HG03159 (cell line): Measurements from ENCODE around the gene PRDM1.

Experiments
- ATAC-seq: cut with Tn5 transposase; IDR thresholded peaks from one replicate; pipeline ENCODE4 v1.9.1; 2021; ENCODE audit warnings: mild to moderate bottlenecking, moderate library complexity; ENCODE audit not compliant: unreplicated experiment

The PRDM1 gene

GRCh38 chr6:106113256-106113959 lies 27.3 kb downstream of the PRDM1 start:
- ATAC-seq: no peak

GRCh38 chr6:106114492-106114891 lies 28.4 kb downstream of the PRDM1 start:
- ATAC-seq: peak; percentile 85

GRCh38 chr6:106115286-106115685 lies 29.1 kb downstream of the PRDM1 start:
- no peak for ATAC-seq

GRCh38 chr6:106116125-106116832 lies 30.1 kb downstream of the PRDM1 start:
- ATAC-seq: no peak

DNA sequence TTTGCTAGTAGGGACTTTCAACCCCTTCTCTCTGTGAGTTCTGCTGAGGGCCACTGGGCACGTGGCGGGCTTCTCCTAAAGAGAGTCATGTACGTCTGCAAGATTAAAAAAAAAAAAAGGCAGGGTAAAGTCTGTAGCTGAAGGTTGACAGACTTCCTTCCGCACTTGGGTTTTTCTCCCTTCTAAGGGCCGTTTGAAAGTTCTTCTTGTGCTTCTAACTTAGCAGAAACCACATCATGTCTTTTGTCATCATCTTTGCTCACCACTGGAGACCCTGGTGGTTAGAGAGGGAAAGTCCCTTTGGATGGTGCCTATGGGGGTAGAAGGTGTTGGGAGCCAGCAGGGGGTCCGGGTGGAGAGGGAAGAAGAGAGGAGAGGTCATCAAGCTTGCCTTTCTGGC lies 31.4 kb downstream of the PRDM1 start:
- no peak for ATAC-seq

- no peak for ATAC-seq
These were observed 32.8 kb downstream of the PRDM1 start for GRCh38 chr6:106118835-106119431.

DNA sequence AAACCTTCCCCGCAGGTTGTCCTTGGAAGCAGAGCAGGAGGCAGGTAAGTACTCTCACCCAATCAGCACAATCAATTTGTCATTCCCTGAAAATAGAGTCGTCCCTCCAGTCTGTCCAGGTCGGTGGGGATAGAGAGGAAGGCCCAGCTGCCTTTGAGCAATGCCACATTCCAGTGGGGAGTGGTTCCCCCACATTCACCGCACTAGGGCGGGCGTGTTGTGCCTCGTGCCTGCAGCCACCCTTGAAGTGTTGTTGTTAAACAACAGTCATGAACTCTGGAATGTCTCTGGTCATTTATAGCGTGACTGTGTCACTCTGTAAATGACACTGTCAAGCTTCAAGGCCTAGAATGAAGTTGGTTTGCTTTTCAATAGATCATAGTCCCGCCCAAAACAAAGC lies 33.4 kb downstream of the PRDM1 start:
- ATAC-seq: no peak

DNA sequence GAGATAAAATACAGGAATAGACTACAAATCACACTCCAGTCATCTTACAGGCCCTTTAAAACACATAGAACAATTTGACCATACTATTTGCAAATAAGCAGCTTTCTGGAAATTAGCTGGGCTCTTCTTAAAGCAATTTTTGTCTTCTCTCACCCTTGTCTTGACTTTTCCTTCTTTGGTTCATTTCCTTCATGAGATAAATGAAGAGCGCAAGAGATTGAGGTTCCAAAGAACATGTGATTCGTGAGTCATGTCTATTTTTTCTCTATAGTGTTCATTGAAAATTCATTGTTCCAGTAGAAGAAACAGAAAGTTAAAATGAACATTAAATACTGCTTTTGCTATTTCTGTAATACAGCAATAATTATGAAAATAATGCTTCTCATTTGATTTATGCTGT lies 33.9 kb downstream of the PRDM1 start:
- no peak for ATAC-seq

GRCh38 chr6:106120406-106120805 lies 34.3 kb downstream of the PRDM1 start:
- no peak for ATAC-seq

DNA sequence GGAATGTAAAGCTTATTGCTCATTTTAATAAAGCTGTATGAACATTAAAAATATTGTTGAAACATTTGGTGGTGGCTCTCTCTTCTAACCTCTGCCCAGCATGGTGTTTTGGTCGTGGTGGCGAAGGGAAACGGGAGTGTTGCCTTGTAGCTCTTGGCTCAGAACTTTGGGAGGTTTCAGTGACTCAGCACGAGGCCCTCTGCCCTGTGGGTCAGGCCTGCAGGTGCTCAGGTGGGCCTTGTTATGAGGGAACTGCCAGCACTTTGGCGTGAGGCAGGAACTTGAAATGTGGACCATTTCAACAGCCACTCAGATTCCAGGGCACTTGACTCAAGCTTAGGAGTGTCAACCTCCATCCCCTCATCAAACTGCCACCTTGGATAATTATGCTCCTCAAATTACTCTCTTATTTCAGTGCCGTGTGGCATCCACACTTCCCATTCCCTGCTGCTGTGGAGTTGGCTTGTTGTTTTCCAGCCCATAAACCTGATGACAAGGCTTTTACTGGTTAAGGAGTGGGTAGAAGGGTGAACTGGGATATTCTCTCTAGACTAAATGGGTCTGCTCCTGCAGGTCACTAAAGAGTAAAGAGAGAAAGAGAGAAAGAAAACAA lies 36.3 kb downstream of the PRDM1 start:
- no peak for ATAC-seq

DNA sequence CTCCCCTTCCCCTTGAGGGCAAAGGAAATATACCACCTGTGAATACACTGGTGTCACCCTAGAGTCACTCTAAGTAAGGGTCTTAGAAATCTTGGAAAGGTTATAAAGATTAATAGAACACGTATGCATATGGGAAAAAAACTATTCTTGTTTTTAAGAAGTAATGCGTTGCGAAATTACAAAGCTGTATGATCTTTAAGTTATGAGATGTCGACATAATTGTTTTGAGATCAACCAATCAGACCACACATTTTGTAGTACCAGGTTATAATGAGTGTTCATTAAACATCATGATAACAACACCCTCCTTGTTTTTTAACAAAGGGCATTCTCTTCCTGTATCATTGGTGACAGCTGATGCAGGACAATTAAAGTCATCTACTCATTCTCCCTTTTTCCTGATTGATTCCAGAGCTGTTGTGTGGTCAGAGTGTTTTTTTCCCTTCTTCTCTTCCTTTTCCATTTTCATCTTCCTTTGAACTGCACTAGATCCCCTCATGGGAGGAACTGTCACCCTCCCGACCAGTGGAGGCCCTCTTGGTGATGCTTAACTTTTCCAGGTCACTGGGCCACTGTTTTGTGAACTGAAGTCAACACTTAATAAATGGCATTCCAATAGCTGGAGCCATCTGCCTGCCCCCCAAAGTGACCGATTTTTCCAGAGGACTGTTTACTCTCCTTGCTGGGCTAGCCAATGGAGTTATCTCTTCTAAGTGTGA lies 37.0 kb downstream of the PRDM1 start:
- ATAC-seq: no peak

- no peak for ATAC-seq
These were observed 37.9 kb downstream of the PRDM1 start for GRCh38 chr6:106124015-106124414.

DNA sequence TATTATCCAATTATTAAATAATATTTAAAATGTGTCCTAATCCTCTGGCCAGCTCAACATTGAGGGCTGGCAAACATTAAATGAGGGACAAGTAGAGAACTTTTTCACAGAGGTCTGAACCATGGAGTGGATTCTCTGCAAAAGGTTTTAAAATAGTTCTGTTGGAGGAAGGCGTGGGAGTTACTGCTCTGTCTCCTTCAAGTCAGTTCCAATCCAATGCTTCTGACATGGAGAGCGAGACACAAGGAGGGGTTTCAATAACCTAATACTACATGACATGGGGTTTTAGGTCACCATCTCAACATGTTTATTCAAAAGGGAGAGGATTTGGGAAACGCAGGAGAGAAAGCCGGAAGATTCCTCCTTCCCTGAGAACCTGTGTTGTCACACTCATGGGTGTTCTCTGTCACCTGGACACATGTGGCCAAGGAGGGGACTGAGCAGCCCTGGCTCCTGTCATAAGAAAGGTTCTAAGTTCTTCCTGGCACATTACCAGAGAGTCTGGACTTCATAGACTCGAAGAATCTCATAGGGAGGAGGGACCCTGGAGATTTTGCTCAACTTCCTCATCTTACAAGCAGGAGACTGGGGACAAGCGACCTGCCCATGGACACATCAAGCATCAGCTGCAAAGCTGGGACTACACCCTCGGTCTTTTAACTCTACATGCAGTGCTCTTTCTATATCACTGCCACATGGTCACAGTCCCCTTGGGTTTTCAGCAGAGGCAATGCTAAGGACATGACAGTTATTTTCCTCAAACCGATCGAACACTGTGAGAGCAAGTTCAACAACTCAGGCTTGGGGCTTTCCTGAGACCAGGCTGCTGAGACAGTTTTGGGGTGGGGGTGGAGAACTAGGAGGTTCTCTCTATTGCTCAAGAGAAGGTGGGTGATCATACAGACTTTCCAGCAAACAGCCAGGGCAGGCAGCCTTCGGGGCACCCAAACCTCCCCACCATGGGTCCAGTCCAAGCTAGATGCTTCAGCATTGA lies 38.6 kb downstream of the PRDM1 start:
- ATAC-seq: no peak

DNA sequence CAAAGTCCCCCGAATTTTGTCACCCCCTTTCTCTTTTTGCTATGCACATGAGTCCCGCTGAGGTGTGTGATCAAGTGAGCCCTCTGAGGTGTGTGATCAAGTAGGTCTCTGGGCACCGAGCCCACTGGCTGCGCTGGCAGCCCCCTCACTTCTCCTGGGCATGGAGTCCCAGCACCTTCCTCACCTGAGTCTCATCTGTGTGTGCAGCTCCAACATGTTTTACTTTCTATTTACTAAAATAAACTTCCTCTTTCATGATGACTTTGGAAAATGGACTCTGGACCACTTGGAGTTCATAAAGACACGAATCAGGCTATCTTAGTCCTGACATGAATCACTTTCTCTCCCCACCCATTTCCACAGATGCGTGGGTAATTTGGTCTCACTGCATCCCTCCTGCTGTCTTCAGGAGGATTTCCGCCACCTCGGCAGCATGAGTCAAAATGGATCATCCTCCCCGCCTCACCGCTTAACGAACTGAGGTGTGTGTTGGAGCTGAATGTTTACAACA lies 39.8 kb downstream of the PRDM1 start:
- peak; percentile 57 for ATAC-seq

DNA sequence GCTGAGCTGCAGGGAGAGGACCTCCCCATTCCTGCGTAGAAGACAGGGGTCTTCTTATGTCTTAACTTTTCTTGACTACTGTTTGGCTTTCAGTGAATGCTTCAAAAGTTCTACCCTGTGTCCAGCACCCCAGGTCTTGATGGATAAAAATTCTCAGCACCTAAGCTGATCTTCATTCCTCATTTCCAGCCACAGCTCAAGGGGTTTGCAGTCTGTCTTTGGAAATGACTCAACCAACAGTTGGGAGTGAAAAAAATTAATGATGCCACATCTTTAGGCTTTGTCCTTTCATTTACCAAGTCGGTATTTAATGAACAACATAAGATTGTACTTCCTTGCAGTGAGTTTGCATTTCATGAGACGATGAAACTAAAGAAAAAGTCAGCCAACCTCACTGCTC lies 40.3 kb downstream of the PRDM1 start:
- ATAC-seq: peak; percentile 19

DNA sequence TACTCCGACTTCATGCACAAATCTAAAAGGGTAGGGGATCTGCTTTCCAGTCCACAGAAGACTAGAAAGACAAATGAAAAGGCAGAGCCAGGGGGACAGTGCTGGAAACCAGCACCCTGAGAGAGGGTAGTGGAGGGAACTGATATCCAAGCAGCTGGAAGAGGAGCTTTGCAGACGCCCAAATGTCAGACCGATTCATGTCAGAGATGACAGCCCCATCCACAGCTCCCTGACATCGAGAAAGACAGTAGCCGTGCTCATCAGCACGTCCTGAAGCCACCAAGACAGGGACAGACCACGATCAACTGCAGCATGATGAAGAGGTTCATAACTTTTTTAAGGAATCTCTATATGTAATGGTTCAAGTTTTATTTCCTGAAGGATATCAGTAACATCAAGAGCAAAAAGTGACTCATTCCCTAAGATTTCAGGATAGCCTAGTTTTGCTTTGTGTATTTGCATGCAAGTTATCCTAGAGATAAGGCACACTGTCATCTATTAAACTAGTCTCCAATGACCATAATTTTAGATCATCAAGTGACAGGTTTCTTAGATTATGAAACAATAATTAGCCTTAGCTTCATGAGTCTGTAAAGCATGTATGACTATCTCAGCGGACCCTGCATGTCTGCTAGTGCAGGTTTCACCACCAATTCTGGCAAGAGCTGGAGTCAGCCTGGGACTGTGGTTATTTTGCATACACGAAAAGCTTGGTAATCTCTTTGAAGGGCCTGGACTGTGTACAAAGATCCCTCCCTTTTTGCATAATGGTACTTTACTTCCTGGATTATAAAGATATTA lies 43.0 kb downstream of the PRDM1 start:
- ATAC-seq: no peak

DNA sequence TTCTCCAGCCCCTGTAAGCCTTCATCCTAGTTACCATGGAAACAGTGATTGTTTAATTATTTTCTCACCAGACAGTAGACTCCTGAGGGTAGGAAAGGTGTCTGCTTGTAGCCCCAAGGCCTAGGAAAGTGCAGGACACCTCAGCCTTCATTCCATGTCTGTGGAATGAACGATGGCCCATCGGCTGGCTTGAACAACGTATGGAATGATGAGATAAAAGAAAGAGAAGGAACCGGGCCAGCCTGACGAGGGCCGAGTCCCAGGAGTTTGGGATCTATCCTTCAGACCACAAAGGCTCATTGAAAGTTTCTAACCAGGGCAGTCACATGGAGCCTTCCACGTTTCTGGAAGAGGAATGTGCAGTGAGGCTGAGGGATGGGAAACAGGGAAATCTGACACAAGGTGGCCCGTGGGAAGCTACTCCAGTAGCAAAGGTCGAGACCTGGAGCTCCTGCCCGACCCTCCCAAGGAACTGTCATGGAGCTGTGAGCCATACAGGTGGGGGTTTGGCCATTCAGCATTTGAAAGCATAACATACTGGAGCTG lies 46.1 kb downstream of the PRDM1 start:
- ATAC-seq: no peak

DNA sequence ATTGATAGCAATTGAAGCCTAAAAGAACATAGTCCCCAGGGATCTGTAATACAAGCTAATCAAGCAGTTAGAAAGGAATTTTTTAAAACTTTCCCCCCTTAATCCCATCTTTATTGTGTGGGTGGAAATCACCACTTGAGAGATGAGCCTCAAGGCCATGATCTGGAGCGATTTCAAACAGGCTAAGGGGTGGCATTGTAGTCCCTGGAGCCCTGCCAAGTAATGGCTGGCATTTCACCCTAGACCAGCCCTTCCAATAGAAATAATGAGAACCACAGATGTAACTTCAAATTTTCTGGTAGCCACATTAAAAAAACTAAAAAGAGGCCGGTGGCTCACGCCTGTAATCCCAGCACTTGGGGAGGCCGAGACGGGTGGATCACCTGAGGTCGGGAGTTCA lies 46.9 kb downstream of the PRDM1 start:
- no peak for ATAC-seq
